ENCODE results near the gene MINDY4. TPM values are rescaled to one million over a fixed set of nuclear protein-coding genes. Genes with fewer than 3 reads are reported as not detected.

The MINDY4 gene
- total RNA-seq, 1 experiment from 2014 or later, result 3.0 TPM

- Histone ChIP-seq H3K79me2 (ENCODE audit: low read length) (no peaks in the 10 kb centered on the region), H3K4me3 (ENCODE audit: low read length) (no peak overlapping the region), H3K27ac (ENCODE audit: low read length) (no peak overlapping the region), H2AFZ (ENCODE audit: low read length) (no peak overlapping the region), H3F3A (ENCODE audit: low read length, unreplicated experiment) (no peaks in the 10 kb centered on the region), H3K9me2 (replicated peaks; ENCODE audit: low read length) (no peaks in the 10 kb centered on the region), H4K20me1 (ENCODE audit: low read length) (no peaks in the 10 kb centered on the region), H3K9me3 (ENCODE audit: low read length) (no peaks in the 10 kb centered on the region), H3K4me1 (ENCODE audit: insufficient read depth, low read length) (0 out of 2 replicates have a peak, but pooled peaks cover 8% of the 10 kb centered on the region), H3K4me2 (ENCODE audit: low read length) (no peak overlapping the region), H3K9ac (ENCODE audit: low read length) (no peak overlapping the region), H3K27me3 (ENCODE audit: low read length) (peaks cover 36% of the 10 kb centered on the region), H3K36me3 (ENCODE audit: low read depth, low read length) (no peaks in the 10 kb centered on the region)
- no TSS peak for BruUV-seq (replicated peaks)
- ChIA-PET CTCF (no interaction called here), POLR2A (ENCODE audit: unreplicated experiment) (no interaction called here)
- intact Hi-C loops (cut with micrococcal nuclease), result no loop called here
- ATAC-seq, result no peak
- no peak for DNase-seq
- TF ChIP-seq EZH2 (IDR thresholded peaks at IDR 0.05; ENCODE audit: low read length, unreplicated experiment), result no peak
- TF ChIP-seq CTCF (conservative IDR thresholded peaks at IDR 0.05; ENCODE audit: low read depth, low read length), result no peak
- no peak for TF ChIP-seq EZH2phosphoT487 (IDR thresholded peaks at IDR 0.05; ENCODE audit: borderline replicate concordance, low read length)
Measured at GRCh38 chr7:30723776-30724175, 47.4 kb upstream of the MINDY4 start.

DNA sequence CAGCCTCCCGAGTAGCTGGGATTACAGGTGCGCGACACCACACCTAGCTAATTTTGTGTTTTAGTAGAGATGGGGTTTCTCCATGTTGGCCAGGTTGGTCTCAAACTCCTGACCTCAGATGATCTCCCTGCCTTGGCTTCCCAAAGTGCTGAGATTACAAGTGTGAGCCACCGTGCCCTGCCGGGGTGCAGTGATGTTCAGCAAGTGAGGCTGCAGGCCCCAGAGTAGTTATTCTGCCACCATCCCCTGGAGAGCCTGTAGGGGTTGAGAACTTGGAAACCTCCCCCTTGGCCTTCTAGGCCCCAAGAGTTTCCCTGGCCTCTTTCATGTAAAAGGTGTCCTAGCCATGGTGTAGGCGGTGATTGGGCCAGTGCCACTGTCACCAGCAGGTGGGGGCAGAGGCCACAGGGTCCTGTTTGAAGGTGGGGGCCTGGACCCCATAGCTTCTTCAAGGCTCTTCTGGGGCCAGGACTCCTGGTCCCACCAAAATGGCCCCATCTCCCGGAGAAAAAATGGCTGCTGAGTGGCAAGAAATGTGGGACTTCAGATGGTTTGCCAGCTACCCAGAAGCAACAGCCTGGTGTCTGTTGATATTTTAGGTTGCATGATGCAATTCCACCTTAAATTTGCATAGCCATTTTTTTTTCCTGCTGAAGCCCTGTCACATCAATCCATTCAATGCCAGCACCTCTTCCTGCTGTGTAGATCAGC, 44.8 kb upstream of the MINDY4 start:
- Histone ChIP-seq H3K79me2 (ENCODE audit: low read length) (no peaks in the 10 kb centered on the region), H3K4me3 (ENCODE audit: low read length) (no peak overlapping the region), H3K36me3 (ENCODE audit: low read depth, low read length) (no peaks in the 10 kb centered on the region), H3F3A (ENCODE audit: low read length, unreplicated experiment) (no peaks in the 10 kb centered on the region), H4K20me1 (ENCODE audit: low read length) (no peaks in the 10 kb centered on the region), H3K4me2 (ENCODE audit: low read length) (no peak overlapping the region), H3K9me2 (replicated peaks; ENCODE audit: low read length) (no peaks in the 10 kb centered on the region), H2AFZ (ENCODE audit: low read length) (no peak overlapping the region), H3K4me1 (ENCODE audit: insufficient read depth, low read length) (0 out of 2 replicates have a peak, but pooled peaks cover 8% of the 10 kb centered on the region), H3K9me3 (ENCODE audit: low read length) (no peaks in the 10 kb centered on the region), H3K27me3 (ENCODE audit: low read length) (peaks cover 61% of the 10 kb centered on the region), H3K9ac (ENCODE audit: low read length) (no peak overlapping the region), H3K27ac (ENCODE audit: low read length) (no peak overlapping the region)
- DNase-seq (no peak), ATAC-seq (no peak)
- BruUV-seq (replicated peaks), result no TSS peak
- intact Hi-C loops (cut with micrococcal nuclease), result no loop called here
- POLR2A ChIA-PET (ENCODE audit: unreplicated experiment), result no interaction called here
- TF ChIP-seq EZH2phosphoT487 (IDR thresholded peaks at IDR 0.05; ENCODE audit: borderline replicate concordance, low read length), result no peak
- TF ChIP-seq CTCF (conservative IDR thresholded peaks at IDR 0.05; ENCODE audit: low read depth, low read length), result no peak
- no peak for TF ChIP-seq EZH2 (IDR thresholded peaks at IDR 0.05; ENCODE audit: low read length, unreplicated experiment)
- CTCF ChIA-PET, result no interaction called here

All from PC-3 (cell line).